ENCODE data around the gene NTNG1. TPM values are rescaled to one million over a fixed set of nuclear protein-coding genes. Genes with fewer than 3 reads are reported as not detected.

NTNG1 gene
- total RNA-seq (2014; rRNA removed; shearing (Covaris generic)): not detected in 2 replicates

DNA sequence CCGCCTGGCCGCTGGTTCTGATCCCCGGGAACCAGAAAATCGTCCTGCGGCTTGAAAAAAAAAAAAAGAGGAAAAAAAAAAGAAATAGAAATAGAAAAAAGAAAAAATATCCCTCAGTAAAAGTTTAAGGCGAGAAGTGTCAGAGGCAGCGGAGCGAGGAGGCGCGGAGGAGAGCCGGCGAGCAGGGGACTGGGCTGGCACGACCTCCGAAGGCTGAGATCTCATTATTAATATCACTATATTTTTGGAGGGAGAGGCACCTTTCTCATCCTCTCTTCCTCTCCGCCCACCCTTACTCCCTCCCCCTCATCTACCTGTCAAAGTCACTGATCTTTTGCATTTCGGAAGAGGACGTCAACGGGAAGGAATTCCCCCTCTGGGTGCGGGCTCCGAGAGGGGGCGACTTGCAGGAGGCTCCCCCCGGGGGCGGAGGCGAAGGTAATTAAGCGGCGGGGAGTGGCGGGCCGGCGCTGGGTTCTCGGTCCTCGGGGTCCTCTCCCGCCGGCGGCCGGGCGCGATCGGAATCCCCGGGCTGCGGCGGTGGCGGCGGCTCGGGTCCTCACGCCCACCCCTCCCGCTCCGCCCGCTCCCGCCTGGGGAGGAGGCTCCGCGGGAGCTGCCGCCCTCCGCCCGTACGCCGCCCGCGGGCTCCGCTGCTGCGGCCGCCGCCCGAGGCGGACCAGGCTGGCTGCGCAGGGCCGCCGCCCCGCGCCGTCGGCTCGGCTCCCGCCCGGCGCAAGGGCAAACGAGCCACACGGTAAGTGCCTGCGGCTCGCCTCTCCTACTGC lies at the start of gene NTNG1:
NTNG1 (plus strand) TSS at position 337 of the 788 bp plus-strand sequence.
- no peak for DNase-seq (ENCODE audit: low spot score)

- no peak for DNase-seq (ENCODE audit: low spot score)
Observed at GRCh38 chr1:107091418-107091817, 49.4 kb upstream of the NTNG1 start.

GRCh38 chr1:107093395-107093794 lies 47.4 kb upstream of the NTNG1 start:
- peak; percentile 8 for DNase-seq (ENCODE audit: low spot score)

GRCh38 chr1:107095647-107096046 lies 45.2 kb upstream of the NTNG1 start:
- DNase-seq (ENCODE audit: low spot score): no peak

DNA sequence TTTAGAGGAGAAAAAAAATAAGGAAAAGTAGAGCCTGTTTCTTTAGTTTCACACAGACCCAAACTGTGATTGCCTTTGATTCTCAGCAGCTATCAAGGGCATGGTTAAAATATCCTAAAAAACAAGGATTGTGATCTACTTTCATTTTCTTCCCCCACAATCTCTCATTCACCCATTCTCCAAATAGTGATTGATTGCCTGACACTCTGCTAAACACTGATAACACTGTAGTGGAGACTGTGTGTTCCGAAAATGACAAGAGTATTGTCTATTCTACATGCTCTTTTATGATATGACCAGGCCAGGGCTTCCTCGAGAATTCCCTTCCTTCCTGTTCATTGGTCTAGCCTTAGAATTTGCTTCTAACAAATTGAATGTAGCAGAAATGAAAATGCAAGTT lies 44.1 kb upstream of the NTNG1 start:
- no peak for DNase-seq (ENCODE audit: low spot score)

DNA sequence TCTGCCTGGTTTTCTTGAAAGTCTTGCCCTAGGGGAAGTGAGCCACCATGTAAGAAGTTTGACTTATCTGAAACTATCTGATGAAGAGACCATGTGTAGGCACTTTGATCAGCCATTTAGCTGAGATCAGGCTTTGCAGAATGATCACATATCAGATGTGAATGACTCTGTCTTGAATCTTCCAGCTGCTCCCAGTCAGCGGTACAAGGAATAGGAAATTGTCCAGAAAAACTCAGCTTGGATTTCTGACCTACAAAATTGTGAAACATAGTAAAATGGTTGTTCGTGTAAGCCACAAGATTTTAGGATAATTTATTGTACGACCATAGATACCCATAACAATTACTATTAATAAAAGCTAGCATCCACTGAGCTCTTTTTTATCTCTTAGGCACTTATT lies 41.9 kb upstream of the NTNG1 start:
- no peak for DNase-seq (ENCODE audit: low spot score)

DNA sequence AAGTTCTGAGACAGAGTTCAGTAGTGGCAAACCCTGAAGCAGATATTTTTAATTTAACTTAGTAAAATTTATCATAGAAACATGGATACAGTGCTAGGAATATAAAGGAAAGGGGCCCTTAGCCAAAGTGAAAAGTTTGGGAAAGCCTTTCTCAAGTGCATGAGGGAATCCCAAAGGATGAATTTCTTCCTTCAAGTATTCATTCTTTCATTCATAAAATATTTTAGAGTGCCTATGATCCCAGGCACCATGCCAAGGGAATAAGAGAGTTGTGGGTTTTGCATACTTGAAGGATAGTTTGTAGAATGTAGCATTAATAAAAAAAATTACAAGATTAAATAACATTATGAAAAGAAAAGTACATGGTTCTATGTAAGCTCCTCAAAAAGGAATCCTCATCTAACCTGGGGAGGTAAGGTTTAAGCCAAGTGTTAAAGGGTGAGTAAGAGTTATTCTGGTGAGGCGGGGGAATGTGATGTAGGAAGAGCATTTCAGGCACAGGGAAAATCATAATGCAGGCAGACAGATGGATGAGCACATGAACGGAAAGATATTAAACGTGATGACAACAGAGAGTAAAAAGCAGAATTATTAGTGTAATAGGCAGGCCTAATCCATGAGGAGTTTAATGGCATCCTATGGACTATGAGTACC lies 40.4 kb upstream of the NTNG1 start:
- no peak for DNase-seq (ENCODE audit: low spot score)

DNA sequence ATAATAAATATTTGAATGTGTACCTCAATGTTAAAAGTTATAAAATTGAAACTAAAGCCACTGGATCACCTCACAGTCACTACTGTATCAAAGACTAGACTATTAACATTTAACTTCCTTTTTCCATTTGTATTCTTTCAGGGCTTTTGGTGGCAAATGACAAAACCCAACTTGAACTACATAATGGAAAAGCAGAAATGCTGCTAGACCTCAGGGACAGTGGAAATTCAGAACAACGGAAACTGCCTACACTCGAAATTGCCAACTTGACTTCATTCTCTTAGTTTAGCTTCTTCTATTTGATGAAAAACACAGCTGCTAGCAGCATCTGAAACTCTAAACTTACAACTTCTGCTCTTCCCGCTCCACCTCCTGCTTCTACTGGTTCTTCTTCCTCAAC lies 34.9 kb upstream of the NTNG1 start:
- DNase-seq (ENCODE audit: low spot score): no peak

DNA sequence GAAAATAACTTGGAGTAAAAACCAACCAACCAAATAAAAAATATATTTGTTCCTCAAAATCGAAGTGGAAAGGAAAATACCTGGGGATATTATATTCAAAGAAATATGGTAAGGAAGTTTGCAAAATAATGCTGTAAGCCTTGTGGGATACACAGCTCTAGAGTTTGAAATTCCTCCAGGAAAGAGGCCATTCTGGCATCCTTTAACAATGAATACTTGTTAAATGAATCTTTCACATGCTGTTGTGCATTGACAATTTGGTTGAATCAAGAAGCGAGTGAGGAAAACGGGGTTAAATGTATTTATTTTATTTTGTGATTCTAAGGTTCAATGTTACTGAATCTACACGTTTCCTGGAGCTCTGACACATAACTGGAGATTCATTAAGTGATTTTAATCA lies 30.5 kb upstream of the NTNG1 start:
- DNase-seq (ENCODE audit: low spot score): no peak

GRCh38 chr1:107116306-107116790 lies 24.5 kb upstream of the NTNG1 start:
- no peak for DNase-seq (ENCODE audit: low spot score)

GRCh38 chr1:107122225-107122624 lies 18.6 kb upstream of the NTNG1 start:
- DNase-seq (ENCODE audit: low spot score): no peak

DNA sequence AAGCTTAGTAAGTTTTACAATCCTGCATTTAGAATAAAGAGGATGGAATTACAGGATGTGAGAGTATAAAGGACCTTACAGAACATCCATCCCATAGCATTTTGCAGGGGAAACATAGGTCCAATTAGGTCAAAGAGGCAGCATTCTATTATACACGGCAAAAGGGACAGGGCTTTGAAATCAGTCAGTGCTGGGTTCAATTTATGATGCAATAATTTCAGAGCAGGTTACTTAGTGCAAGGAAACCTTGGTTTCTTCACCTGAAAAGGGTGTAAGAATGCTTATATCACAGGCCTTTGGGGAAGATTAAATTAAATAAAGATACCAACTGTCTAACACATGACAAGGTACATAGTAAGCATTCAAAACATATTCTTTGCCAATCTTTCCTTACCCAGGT lies 17.1 kb upstream of the NTNG1 start:
- no peak for DNase-seq (ENCODE audit: low spot score)

GRCh38 chr1:107124694-107125093 lies 16.1 kb upstream of the NTNG1 start:
- DNase-seq (ENCODE audit: low spot score): no peak

GRCh38 chr1:107132195-107132594 lies 8.6 kb upstream of the NTNG1 start:
- DNase-seq (ENCODE audit: low spot score): no peak

DNA sequence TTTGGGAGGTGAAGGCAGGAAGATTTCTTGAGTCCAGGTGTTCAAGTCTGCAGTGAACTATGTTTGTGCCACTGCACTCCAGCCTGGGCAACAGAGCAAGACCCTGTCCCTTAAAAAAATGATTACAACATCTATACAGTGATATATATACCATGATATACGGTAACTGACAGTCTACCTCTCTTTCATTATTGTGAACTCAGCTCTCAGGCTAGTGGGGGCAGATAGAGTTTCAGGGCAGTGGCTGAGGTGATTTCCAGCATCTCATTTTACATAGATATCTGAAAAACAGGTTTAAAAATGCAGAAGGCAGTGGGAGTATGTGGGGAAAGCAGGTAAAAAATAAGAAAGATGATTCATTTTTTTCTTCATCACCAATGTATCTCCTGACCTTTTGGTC lies 8.1 kb upstream of the NTNG1 start:
- no peak for DNase-seq (ENCODE audit: low spot score)

DNA sequence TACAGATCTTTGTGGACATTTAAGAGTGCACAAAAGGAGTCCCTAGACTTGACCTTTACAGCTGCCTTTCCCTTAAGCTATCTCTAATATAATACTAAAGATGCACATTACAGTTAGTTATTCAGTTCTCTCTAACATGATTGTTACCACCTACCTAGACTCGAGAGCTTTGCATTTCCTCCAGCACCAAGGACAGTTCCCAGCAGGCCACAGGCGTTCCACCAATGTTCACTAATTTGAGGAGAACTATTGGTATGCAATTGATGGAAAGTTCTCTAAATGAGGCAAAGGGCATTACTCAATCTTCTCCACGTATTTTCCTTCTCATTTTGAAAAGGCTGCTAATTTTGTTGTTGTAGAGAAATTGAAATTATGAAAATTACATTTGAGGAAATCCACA lies 5.4 kb upstream of the NTNG1 start:
- no peak for DNase-seq (ENCODE audit: low spot score)

DNA sequence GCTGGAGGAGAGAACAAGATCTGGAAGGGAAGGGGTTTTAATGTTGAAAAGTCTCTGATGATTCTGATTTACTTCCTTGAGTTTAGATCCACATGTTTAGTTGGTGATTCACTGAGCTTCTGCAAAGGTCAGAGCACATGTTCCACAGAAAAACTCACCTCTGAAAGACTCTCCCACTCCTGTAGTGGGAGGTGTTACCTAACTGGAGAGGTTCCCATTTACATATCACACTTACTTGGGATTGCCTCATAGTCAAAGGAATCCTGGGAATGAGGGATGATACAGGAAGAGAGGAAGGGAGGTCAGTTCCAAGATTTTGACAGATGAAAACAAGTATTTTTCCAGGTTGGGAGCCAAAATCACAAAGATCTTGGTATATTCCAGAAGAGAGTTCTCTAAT lies 2.7 kb upstream of the NTNG1 start:
- DNase-seq (ENCODE audit: low spot score): no peak

DNA sequence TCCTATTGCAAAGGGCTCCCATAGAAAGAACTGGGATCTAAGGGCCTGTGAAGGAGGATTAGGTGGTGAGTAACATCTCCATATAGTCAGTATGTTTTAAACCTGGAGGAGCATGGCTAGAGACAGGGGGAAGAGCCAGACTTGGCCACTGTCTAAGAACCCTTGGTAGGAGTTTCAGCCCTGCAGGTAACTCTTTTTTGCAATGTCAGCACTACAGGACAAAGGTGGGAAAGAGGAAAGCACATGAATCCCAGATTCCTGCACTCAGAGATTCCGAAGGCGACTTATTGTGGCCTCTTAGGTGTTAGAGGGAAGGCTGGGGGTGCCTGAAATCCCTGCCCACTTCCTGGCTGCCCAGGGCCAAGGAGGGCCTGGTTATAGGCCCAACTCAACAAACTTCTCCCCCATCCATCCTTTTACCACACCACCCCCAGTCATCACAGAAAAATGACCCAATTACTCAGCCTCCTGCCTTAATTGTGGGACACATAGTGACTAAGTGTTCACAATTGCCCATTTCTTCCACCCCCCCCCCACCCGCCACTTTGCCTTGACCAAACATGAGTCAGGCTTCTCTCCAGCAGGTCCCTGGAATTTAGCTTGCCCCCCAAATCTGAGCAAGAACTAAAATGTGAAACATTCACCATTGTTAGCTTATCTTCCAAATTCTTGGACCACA lies 1.9 kb upstream of the NTNG1 start:
- peak; percentile 6 for DNase-seq (ENCODE audit: low spot score)

- no peak for DNase-seq (ENCODE audit: low spot score)
Observed at GRCh38 chr1:107139833-107140702, 771 bp upstream of the NTNG1 start.

DNA sequence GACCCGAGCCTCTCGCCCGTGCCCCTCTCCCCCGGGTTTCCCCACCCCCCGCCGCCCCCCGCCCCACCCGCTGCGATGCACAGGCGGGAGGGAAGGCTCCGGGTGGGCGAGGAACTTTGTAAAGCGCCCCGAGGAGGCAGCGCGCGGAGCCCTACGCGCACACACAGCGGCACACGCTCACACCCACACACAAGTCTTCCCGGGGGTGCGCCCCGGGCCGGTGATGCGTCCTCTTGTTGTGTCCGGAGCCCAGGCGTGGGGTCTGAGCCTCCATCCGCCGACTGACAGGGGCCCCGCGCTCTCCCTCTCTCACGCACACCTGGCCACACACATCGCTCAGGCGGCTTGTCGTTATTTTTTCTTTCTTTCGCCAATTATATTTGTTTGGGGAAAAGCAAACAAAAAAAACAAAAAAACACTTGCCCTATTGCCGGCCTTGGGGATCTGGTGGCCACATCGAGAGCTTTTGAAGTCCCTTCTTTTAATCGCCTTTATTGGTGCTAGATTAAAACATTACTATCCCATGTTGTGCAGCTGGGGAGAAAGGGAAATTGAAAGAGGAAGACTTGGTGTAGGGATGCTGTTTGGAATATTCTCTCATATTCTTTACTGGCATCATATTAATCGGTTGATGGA lies 770 bp downstream of the NTNG1 start:
- DNase-seq (ENCODE audit: low spot score): no peak

DNA sequence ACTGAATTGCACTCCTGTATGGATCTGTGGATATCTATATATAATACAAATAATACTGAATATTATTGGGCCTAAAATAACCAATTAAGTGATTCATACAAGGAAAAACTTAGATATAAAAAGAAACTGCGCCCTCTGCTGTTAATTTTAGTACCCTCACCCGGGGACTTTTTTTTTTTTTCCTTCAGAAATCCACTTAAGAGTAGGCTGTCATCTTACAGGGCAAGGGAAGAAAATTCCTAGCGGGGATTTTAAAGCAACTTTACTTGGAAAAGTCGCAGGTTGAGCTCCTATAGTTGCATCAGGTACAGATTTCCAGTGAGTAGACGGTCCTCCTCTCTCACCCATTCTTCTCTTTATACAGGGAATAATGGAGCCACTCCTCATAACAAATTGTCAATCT lies 1.3 kb downstream of the NTNG1 start:
- peak; percentile 20 for DNase-seq (ENCODE audit: low spot score)

Measured in A172 (cell line).